Measurements from ENCODE around the gene MYORG.
A peak's percentile ranks its signal among the peaks of the same experiment; 100 is the strongest.

Gene MYORG

DNA sequence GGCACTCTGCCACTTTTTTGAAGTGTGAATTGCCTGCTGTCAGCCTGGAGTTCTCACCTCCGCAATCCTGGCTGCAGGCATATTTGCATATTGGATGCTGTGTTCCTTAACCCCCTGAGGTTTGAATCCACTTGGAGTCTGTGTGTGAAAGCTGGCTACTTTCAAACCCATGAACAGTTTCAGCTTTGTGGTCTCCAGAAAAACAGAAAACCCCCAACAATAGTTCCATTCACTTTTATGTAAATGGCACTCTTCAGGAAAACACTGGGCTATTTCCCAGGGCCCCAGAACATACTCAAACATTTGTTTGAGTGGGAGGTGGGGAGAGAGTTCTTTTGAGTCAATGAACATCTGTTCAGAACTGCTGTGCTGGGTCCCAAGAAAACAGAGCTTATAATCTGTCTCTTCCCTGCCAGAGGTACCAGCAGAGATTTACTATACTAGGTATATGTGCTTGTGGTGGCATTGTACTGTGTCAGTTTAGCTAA is 42.3 kb downstream of the MYORG start:
- DNase-seq (ENCODE audit: low read depth in 2 of 2), result no peak

DNA sequence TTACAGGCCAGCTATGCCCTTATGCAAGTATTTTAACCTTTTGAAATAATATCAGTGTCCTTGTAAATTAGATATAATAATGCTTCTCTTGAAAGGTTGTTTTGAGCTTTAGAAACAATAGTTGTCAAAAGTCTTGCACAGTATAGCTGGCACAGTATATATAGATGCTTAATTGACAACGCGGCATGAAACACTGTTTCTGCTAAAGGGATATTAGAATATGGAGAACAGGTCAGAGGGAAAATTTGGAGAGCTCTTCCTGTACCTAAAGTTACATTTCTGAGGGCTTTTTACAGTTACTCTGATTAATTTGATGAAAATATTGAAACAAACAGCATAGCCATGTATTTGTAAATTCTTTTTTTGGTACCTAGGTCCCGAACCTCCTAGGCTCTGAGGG is 42.9 kb downstream of the MYORG start:
- DNase-seq (ENCODE audit: low read depth in 2 of 2), result no peak

DNA sequence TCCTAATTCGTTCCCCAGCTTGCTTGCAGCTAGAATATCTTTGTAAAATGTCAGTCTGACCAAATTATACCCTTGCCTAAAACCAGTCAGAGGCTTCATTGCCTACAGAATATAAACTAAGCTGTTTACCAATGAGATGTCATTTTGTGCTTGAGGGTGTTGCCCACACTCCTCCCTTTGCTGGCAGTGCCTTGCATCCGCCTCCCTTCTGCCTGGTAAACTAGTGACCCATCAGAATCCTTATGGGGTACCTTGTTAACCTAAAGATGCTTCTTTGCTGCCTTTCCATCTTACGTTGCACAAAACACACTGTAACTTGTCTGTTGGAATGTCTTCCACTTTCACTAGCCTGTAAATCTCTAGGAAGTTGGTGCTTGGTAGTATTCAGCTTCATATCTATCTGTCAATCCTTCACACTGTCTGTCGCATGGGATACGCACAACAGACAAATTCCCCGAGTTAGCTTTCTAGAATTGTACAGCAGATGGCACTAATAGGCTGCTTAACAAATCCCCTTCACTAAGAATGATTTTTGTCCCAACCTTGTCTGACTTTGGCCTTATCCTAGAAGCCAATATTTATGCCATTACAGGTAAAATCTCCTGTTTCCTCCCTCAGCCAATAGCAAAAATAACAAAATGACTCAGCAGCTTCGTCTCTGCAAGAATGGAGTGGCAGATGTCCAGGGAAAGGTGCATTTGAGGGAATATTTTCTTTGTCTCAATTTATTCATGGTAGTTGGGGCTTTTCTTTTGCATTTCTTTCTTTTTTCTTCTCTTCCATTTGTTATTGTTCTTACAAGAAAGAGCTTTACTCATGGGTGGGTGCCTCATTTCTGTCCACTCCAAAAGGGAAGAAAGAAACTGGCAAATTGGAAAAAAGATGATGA is 44.4 kb downstream of the MYORG start:
- DNase-seq (ENCODE audit: low read depth in 2 of 2), result no peak

DNA sequence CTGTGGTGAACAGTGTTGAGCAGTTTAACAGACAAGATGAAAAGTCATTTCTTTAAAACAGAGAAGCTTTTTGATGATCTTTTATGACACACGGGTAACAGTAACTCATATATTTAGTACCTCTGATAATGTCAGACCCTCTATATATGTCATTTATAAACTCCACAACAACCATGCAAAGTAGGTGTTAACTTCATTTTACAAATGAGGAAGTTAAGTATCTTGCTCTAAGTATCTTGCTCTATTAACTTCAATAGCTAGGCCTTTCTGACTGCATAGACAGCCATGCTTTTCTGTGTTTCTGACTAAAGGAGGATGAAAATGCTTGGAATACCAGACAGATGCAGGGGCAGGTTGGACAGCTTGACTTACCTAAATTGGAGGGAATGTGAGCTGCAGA is 45.5 kb downstream of the MYORG start:
- DNase-seq (ENCODE audit: low read depth in 2 of 2), result no peak

DNA sequence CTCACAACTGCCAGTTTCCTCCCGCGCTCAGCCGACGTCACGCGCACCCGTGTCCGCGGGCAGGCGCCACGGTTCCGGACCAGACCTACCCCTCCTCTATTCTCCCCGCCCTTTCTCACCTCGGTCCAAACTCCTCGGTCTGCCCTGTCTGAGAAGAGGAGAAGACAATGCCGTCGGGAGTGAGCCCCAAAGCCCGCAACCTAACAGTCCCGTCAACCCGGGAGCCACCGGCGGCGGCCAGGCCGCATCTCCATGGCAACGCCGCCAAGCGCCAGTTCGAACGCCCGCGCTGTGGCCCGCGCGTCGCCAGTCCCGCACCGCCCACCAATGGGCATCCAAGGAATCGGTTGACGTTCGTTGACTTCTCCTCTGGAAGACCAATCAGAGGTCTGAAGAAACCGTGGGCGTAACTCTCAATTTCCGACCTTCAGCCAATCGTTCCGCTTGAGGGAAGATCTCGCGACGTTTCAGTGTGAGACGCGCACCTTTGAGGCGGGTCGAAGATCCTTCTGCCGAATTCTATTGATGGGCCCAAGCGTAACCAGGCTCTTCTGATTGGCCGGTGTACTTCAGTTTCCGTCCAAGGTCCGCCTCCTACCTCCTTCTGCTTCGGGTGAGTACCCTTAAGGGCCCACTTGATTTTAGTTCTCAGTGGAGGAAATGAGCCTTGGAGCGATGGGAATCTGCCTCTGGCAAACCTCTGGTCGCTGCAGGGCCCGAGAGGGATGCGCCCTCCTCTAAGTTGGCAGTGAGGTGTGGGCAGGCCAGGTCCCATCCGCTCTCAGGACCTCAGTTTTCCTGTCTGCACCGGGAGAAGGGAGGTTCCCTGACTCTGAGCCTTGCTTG is 47.5 kb downstream of the MYORG start, which contains the start of the genes KIF24 and NUDT2:
Gene KIF24 (minus strand): TSS at position 282 of the 846 bp plus-strand sequence. CDS start 17,922 bp downstream, outside the sequence.
Gene NUDT2 (plus strand): TSS at position 583 of the 846 bp plus-strand sequence. CDS start 9,471 bp downstream, outside the sequence.
- peak; percentile 86 to 95 for DNase-seq (ENCODE audit: low read depth in 2 of 2)

DNA sequence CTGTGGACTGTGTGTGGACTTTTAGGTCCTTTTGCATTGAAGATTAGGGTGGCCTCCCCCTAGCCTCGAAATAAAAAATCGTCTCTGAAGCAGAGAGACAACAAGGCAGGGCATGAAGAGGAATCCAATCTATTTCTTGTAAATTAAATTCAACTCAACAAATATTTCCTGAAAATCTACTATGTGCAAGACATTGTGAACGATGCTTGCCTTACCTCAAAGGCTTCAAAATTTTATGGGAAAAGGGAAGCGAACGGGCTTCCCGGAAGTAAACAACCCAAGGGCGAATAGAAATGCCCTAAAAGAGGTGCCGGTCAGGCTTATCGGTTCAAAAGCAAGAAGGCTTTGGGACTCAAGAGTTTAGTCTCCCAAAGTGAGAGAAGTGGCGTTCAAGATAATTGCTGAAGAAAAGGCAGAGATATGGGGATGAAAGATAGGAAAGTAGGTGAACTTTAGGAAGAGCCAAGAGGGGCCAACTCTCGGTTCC is 48.2 kb downstream of the MYORG start:
- no peak for DNase-seq (ENCODE audit: low read depth in 2 of 2)

DNA sequence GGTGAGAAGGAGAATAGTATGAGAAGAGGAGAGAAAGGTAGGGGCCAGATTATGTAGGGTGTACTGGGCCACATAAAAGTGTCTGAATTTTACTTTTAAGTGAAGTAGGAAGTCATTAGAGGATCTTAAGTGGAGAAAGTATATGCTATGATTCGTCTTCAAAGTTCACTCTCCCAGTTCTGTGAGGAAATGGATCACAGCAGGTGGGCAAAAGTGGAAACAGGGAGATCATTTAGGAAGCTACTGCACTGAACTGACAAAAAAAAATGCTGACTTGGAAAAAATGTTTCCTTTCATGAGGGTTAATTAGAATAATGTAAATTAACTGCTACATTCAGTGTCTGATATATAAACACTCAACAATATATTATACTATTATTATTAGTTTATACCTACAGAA is 50.0 kb downstream of the MYORG start:
- no peak for DNase-seq (ENCODE audit: low read depth in 2 of 2)

DNA sequence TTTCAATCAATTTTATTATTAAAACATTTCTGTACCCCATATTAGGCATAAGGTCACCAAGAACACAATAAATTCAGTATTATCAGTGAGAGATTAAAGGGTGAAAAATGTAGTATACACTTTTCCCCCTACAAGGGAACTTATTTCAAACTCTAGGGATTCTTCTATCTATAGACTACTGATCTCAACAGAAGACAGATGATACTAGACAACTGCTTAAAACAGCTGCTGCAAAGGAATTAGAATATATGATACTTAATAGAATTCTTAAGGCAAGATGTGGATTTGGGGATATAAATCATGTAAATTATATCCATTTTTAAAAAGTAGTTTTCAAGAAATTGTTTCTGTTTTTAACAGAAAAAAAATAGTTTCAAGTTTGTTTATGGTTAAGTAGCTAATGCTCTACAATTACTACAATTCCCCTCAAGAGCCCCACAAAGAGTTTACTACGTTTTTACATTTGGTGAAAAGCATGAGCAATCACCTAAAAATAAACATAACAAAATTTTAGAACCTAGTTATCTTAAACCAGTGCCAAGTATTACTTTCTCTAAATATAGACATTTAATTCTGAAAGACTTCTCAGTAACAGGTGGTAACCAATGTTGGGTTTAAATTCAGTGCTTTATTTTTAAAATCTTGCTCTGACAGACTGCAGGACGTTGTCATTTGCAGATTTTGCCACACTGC is 53.7 kb downstream of the MYORG start:
- DNase-seq (ENCODE audit: low read depth in 2 of 2), result no peak

DNA sequence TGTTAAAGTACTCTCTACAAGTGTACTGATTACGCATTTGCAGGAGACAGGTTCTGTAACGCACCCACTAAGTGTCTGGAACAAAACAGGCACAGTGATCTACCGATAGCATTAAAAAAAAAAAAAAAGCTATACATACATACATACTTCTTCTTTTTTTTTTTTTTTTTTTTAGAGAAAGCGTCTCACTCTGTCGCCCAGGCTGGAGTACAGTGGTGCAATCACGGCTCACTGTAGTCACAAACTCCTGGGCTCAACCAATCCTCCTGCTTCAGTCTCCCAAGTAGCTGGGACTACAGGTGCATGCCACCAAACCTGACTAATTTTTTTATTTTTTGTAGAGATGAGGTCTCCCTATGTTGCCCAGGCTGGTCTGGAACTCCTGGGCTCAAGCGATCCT is 55.2 kb downstream of the MYORG start:
- no peak for DNase-seq (ENCODE audit: low read depth in 2 of 2)

DNA sequence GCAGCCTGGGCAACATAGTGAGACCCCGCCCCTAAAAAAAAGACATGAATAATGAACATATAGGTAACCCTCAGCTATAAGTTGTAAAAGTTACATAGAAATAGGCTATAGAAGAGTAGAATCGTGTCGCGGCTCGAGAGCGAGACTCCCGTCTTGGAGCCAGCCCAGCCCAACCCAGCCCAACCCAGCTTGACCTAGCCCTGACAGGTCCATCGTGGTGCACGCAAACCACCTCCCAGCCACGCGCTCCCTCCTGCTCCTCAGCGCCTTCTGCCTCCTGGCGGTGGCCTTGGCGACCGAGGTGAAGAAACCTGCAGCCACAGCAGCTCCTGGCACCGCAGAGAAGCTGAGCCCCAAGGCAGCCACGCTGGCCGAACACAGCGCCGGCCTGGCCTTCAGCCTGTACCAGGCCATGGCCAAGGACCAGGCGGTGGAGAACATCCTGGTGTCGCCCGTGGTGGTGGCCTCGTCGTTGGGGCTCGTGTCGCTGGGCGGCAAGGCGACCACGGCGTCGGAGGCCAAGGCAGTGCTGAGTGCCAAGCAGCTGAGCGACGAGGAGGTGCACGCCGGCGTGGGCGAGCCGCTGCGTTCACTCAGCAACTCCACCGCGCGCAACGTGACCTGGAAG is 58.4 kb downstream of the MYORG start:
- no peak for DNase-seq (ENCODE audit: low read depth in 2 of 2)

DNA sequence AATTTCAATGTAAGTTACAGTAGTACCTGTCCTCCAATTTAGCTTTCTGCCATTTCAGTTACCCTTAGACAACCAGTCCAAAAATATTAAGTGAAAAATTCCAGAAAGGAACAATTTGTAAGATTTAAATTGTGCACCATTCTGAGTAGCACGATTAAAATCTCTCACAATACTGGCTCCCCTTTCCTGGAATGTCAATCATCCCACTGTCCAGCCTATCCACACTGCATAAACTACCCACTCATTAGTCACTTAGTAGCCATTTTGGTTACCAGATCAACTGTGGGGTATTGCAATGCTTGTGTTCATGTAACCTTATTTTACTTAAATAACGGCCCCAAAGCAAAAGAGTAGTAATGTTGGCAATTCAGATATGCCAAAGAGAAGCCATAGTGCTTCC is 59.3 kb downstream of the MYORG start:
- no peak for DNase-seq (ENCODE audit: low read depth in 2 of 2)

Data from stimulated activated CD8-positive, alpha-beta memory T cell treated with anti-CD3 and anti-CD28 coated beads, Interleukin-15, amount 100 ng/mL, for 4 hours (primary cell).